NCI-H128 (cell line): ENCODE data around the gene DCLK2.
A peak's percentile ranks its signal among the peaks of the same experiment; 100 is the strongest.

Experiments
- DNase-seq: peaks from one replicate; lab custom pipeline; 2025; ENCODE audit not compliant: unreplicated experiment; lab: John Stamatoyannopoulos, UW

DCLK2 gene

GRCh38 chr4:150256841-150257730 lies 178.8 kb downstream of the DCLK2 start:
- no peak for DNase-seq

DNA sequence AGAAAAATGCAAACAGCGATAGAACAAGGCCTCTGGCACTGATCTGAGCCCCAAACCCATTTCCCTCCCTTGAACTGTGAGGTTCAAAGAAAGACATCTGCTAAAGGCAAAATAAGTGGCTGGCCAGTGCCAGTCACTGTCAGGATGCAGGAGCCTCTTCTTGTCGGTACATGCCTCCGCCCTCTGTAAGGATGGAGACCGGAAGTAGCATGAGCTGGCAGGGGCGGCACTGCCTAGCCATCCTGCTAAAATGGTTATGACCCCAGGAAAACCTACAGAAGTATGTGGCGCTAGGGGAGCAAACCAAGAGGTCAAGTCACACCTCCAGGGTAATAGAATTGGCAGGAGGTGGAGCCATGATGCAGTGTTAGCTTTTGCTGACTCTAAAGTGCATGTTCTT lies 180.3 kb downstream of the DCLK2 start:
- no peak for DNase-seq

GRCh38 chr4:150259861-150260567 lies 181.8 kb downstream of the DCLK2 start:
- DNase-seq: no peak

- no peak for DNase-seq
Measured at GRCh38 chr4:150261571-150261970, 183.3 kb downstream of the DCLK2 start.

GRCh38 chr4:150262611-150263010 lies 184.4 kb downstream of the DCLK2 start:
- DNase-seq: no peak

GRCh38 chr4:150264595-150265161 lies 186.4 kb downstream of the DCLK2 start:
- DNase-seq: no peak

- no peak for DNase-seq
Measured at GRCh38 chr4:150265806-150266205, 187.6 kb downstream of the DCLK2 start.

GRCh38 chr4:150268444-150268843 lies 190.2 kb downstream of the DCLK2 start:
- DNase-seq: no peak

DNA sequence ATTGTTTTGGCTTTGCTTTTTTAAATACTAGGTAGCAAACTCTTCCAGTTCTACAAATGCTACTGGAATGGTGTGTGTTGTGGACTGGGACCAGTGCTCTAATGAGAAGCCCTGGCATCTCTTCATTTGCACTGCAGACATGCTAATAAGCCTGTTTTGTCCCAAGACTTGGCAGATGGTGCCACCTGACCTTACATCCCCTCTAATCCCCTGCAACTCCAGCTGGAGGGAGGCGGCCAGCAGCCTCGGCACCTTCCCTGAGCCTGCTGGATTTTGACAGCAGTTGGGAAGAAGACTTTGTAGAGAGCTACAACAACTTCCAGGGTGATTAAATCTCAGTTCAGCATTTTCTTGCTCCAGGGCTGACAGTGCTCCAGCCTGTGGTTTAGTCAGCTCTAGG lies 200.0 kb downstream of the DCLK2 start:
- DNase-seq: no peak

DNA sequence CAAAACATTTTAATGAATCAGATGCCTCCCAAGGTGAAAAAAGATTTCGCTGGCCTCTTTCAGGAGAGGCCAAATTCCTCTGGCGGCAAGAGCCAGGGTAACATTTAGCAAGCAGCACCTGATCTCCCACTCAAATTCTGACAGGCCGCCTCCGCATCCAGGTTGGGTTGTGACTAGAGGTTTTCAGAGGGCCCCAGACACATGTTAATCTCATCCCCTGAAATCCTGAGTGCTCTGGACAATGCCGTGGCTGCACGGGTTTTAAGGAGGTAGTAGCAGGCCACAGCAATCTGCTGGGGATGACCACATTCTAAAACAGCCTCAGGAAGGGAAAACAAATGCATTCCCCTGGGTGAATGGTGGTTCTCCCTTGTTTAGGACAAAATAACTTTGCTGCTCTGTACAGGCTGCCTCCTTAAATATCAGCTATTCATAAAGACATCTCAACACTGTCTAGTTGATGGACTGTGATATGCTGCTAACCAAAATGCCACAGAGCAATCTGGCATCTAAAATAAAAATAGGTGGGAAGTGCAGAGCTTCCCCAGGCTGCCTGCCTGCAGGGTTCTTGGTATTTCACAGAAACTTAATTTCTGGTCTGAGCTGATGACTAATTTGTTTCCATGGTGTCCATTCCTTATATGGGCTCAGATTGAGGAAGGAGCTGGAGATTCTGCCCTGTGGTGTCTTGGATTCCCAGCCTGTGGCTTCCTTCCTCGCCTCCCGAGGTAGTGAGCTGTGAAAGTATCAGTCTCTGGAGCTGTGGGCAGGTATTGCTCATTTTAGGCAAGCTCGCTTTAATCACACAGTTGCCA lies 202.0 kb downstream of the DCLK2 start:
- DNase-seq: no peak

DNA sequence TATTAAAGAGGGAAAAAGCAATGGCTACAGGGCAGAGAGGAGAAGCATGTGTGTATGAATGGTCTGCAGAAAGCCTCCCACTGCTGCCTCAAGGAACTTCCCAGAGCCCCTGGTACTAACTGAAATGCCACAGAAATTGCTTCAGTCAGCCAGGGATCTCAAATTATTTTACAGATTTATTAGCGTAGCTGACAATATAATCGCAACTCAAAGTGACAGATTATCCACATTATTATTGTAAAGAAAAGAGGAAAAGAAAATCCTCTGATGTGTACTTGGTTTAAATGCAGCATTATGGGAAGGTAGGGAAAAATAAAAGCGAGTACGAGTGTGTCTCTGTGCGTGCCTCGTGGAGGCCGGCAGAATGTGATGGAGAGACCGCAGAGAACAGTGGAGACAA lies 202.7 kb downstream of the DCLK2 start:
- DNase-seq: no peak

DNA sequence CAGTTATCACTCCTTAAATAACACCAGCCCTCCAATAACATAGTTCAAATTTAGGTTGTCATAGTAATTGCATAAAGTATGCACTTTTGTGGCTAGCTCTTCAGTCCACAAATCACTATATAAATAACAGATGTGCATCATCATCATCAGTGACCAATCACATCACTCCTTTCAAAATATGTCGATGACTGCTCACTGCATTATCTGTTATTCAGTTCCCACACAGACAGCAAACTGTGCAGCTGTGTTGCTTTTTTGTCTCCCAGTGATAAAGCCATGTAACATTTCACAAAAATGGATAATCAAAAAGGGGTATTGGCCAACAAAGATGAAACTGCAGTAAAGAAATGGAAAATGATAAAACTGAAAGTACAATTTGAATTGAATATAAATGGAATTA lies 205.4 kb downstream of the DCLK2 start:
- no peak for DNase-seq

DNA sequence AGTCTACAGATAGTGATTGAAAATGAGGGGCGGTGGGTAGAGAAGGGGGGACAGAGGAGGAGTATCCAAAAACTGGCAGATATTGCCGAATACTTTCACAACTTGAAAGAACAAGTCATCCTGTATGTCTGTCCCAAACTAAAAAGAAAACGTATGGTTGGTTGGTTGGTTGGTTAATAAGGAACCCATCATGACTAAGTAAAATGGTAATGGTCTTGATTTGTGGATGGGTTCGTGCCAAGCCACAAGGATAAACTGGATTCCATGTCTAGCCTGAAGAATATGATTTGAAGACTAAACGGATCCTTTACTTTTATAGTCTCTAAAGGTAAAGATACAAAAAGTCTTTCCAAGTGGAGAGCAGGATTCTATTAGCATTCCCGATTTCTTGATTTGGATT lies 208.4 kb downstream of the DCLK2 start:
- DNase-seq: no peak

DNA sequence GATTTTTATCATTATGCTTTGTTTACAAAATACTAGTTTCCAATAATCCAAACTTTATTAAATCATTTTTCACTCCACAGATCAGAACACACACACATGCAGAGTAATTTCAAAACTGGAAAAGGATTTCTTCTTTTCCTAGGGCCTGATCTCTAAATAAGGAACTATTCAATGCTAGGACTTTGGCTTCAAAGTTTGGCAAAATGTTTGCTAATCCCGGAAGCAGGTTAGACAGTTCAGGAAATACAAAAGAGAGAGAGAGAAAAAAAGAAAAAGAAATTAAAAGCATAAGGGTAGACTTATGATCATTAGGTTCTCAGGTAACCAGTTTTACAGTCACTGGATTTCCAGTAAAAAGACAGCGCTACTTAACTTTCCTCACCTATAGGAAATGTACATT lies 211.0 kb downstream of the DCLK2 start:
- DNase-seq: no peak

DNA sequence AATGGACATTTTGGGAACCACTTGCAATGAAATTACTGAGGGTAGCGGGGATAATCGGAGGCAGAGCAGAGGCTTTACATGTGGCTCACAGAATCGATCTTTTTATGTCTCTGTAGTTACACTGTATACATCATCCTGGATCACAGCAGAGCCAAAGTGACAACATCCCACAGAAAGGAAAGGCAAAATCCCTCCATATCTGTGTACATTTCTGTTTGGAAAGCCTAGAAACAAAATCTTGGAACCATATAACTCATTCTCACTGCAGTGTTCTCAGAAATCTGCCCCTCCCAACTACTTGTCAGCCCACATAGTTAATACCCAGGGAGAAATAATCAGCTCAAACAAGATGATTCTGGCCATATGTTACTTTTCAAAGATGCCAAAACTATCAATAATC lies 211.6 kb downstream of the DCLK2 start:
- DNase-seq: no peak

DNA sequence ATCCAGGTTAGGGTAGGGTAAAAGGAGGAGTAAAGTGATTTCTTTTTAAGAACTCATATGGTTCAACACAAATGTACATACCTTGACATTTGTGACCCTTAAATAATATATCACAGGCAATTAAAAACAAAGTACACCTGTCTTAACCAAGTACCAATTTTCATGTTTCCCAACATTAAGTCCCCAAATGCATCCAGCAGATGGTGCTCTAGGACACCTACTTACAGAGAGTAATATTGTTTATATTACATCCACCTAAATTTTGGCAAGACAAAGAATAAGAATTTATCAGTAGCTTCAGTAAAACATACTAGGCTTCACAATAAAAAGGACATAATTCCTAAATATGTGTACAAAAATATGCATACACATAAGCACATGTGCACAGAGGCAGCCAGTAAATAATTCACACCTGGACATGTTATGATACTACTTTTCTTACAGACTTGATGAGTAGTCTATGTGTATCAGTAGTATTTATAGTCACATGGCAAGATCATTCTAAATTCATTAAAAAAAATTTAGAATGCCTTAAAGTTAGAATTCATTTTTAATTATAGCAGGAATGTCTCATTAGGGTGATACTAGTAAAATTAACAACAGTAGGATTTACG lies 219.7 kb downstream of the DCLK2 start:
- DNase-seq: peak; percentile 9

- no peak for DNase-seq
Measured at GRCh38 chr4:150299816-150300215, 221.6 kb downstream of the DCLK2 start.

GRCh38 chr4:150302553-150302952 lies 224.3 kb downstream of the DCLK2 start:
- no peak for DNase-seq

DNA sequence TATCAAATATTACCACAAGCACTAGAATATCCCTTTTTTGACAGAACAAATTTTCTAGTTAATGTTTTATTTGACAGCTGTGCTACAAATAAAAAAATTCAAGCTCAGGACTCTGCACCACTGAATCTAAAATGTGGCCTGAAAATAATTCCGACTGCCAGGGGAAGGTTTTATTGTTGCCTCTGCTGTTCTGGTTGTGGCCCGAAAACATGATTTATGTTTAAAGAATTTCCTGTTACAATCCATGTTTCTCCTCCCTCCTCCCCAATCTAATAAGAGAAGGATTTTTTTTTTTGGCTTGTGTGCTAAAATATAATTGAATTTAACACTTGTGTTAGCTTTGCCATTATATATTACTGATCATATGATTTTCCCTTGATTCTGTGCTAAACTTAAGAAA lies 227.8 kb downstream of the DCLK2 start:
- DNase-seq: no peak

DNA sequence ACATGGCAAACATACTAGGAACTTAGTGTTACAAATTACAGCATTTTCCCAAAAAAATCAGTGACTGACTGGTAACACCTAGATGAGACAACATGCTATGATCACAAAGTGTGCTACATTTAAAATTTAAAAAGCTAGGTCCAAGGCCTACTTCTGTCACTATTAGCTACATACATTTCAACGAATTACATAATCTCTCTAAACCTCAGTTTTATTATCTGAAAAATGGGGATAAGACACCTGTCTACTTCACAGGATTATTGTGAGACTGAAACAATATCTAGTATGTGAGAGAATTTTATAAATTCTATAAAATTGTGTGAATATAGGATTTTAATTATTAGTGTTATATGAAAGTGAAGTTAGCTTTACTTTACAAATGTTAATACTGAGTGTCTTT lies 228.5 kb downstream of the DCLK2 start:
- DNase-seq: no peak
